GM19324 (cell line): ENCODE data around the gene EIF4E2.
"Not testable (repeated sequence)": the region's sequence is repeated elsewhere in the genome, so short reads cannot be mapped to it uniquely, and the experiment has no call there.

Source experiments
- ATAC-seq: cut with Tn5 transposase; IDR thresholded peaks from one replicate; pipeline ENCODE4 v1.9.1; 2021; ENCODE audit warnings: mild to moderate bottlenecking, moderate library complexity; ENCODE audit not compliant: unreplicated experiment, low FRiP score

Gene EIF4E2

GRCh38 chr2:232556426-232556825 lies 5.9 kb downstream of the EIF4E2 start:
- ATAC-seq, result no peak

GRCh38 chr2:232562515-232563151 lies 12.1 kb downstream of the EIF4E2 start:
- no peak for ATAC-seq

- ATAC-seq, result no peak
Measured at GRCh38 chr2:232563580-232563979, 13.1 kb downstream of the EIF4E2 start.

- no peak for ATAC-seq
Measured at GRCh38 chr2:232567721-232568120, 17.2 kb downstream of the EIF4E2 start.

- no peak for ATAC-seq
Measured at GRCh38 chr2:232568161-232568560, 17.7 kb downstream of the EIF4E2 start.

GRCh38 chr2:232569541-232569940 lies 19.1 kb downstream of the EIF4E2 start:
- no peak for ATAC-seq

- not testable (repeated sequence) for ATAC-seq
Measured at GRCh38 chr2:232570481-232570880, 20.0 kb downstream of the EIF4E2 start.

GRCh38 chr2:232571026-232571474 lies 20.6 kb downstream of the EIF4E2 start:
- ATAC-seq, result no peak

GRCh38 chr2:232573042-232573441 lies 22.6 kb downstream of the EIF4E2 start:
- no peak for ATAC-seq

GRCh38 chr2:232573771-232574435 lies 23.4 kb downstream of the EIF4E2 start:
- ATAC-seq, result no peak

GRCh38 chr2:232574674-232575403 lies 24.4 kb downstream of the EIF4E2 start:
- ATAC-seq, result no peak

- ATAC-seq, result no peak
Measured at GRCh38 chr2:232575404-232575746, 24.9 kb downstream of the EIF4E2 start.

GRCh38 chr2:232576995-232577394 lies 26.5 kb downstream of the EIF4E2 start:
- ATAC-seq, result no peak

- ATAC-seq, result no peak
Measured at GRCh38 chr2:232577841-232578240, 27.4 kb downstream of the EIF4E2 start.

GRCh38 chr2:232578626-232579025 lies 28.1 kb downstream of the EIF4E2 start:
- no peak for ATAC-seq

- ATAC-seq, result no peak
Measured at GRCh38 chr2:232580648-232580981, 30.1 kb downstream of the EIF4E2 start.

GRCh38 chr2:232581725-232582124 lies 31.2 kb downstream of the EIF4E2 start:
- ATAC-seq, result no peak

- ATAC-seq, result no peak
Measured at GRCh38 chr2:232584238-232584637, 33.7 kb downstream of the EIF4E2 start.

- ATAC-seq, result no peak
Measured at GRCh38 chr2:232586943-232587505, 36.5 kb downstream of the EIF4E2 start.

- no peak for ATAC-seq
Measured at GRCh38 chr2:232587512-232587911, 37.0 kb downstream of the EIF4E2 start.

- no peak for ATAC-seq
Measured at GRCh38 chr2:232588031-232588430, 37.5 kb downstream of the EIF4E2 start.
